ENCODE data around the gene LTF.

GRCh38 chr3:46422617-46423016 is 42.1 kb downstream of the LTF start:
- TF ChIP-seq EZH2 (IDR thresholded peaks at IDR 0.05; ENCODE audit: low read depth) (no peak), CTCF (conservative IDR thresholded peaks at IDR 0.05) (no peak)
